Measurements from ENCODE around the gene CYP17A1. TPM values are rescaled to one million over a fixed set of nuclear protein-coding genes. Genes with fewer than 3 reads are reported as not detected.

Gene CYP17A1
- total RNA-seq, 1 experiment from 2014 or later, result not detected

- no peak for DNase-seq (ENCODE audit: low read depth, low spot score)
- in situ Hi-C loops (cut with HindIII; ENCODE audit: low pct_unique_long_range_greater_than_20kb, low sequenced_read_pairs), result no loop called here
Measured at GRCh38 chr10:102795453-102796406, 41.5 kb downstream of the CYP17A1 start.

- in situ Hi-C loops (cut with HindIII; ENCODE audit: low pct_unique_long_range_greater_than_20kb, low sequenced_read_pairs), result no loop called here
- no peak for DNase-seq (ENCODE audit: low read depth, low spot score)
Measured at GRCh38 chr10:102791754-102792395, 45.3 kb downstream of the CYP17A1 start.

GRCh38 chr10:102785818-102786217, 51.4 kb downstream of the CYP17A1 start:
- no peak for DNase-seq (ENCODE audit: low read depth, low spot score)
- in situ Hi-C loops (cut with HindIII; ENCODE audit: low pct_unique_long_range_greater_than_20kb, low sequenced_read_pairs), result no loop called here

- no peak for DNase-seq (ENCODE audit: low read depth, low spot score)
- in situ Hi-C loops (cut with HindIII; ENCODE audit: low pct_unique_long_range_greater_than_20kb, low sequenced_read_pairs), result no loop called here
Measured at GRCh38 chr10:102783568-102783967, 53.6 kb downstream of the CYP17A1 start.

- no peak for DNase-seq (ENCODE audit: low read depth, low spot score)
- in situ Hi-C loops (cut with HindIII; ENCODE audit: low pct_unique_long_range_greater_than_20kb, low sequenced_read_pairs), result no loop called here
Measured at GRCh38 chr10:102782673-102783551, 54.3 kb downstream of the CYP17A1 start.

GRCh38 chr10:102781921-102782557, 55.2 kb downstream of the CYP17A1 start:
- in situ Hi-C loops (cut with HindIII; ENCODE audit: low pct_unique_long_range_greater_than_20kb, low sequenced_read_pairs), result no loop called here
- no peak for DNase-seq (ENCODE audit: low read depth, low spot score)

GRCh38 chr10:102781090-102781920, 55.9 kb downstream of the CYP17A1 start:
- in situ Hi-C loops (cut with HindIII; ENCODE audit: low pct_unique_long_range_greater_than_20kb, low sequenced_read_pairs), result no loop called here
- DNase-seq (ENCODE audit: low read depth, low spot score), result no peak

Small RNAs within 50 kb of the gene (small RNA-seq; reads per million reads assigned to genes)
- gene AS3MT (0 reads per million in 2 experiments), gene RF00026 (0 reads per million in 2 experiments), gene RNU6-1231P (0 reads per million in 2 experiments)

Other genes starting within 250 kb of the CYP17A1 start
- 11.7 and 21.6 TPM in 2 replicates for gene TRIM8, start 192.9 kb downstream of the CYP17A1 start, total RNA-seq (2014; rRNA removed; shearing (Covaris generic))
- 2.6 and 2.8 TPM in 2 replicates for gene ARL3, start 123.0 kb downstream of the CYP17A1 start, total RNA-seq (2014; rRNA removed; shearing (Covaris generic))
- gene SFXN2, start 122.8 kb downstream of the CYP17A1 start, total RNA-seq (2014; rRNA removed; shearing (Covaris generic)), result 2.3 and 5.0 TPM in 2 replicates
- 12.8 TPM in 2 replicates for gene WBP1L, start 93.5 kb downstream of the CYP17A1 start, total RNA-seq (2014; rRNA removed; shearing (Covaris generic))
- gene BORCS7, start 16.8 kb upstream of the CYP17A1 start, total RNA-seq (2014; rRNA removed; shearing (Covaris generic)), result 22.1 and 25.2 TPM in 2 replicates
- gene AS3MT, start 32.1 kb upstream of the CYP17A1 start, total RNA-seq (2014; rRNA removed; shearing (Covaris generic)), result 0.13 and 0.21 TPM in 2 replicates
- gene CNNM2, start 80.9 kb upstream of the CYP17A1 start, total RNA-seq (2014; rRNA removed; shearing (Covaris generic)), result 6.5 and 7.6 TPM in 2 replicates

All from SK-MEL-5 (cell line).